CD14-positive monocyte (primary cell): Measurements from ENCODE around the gene RASSF7. TPM values are rescaled to one million over a fixed set of nuclear protein-coding genes. Genes with fewer than 3 reads are reported as not detected.
A peak's percentile ranks its signal among the peaks of the same experiment; 100 is the strongest.

Experiments
- DNase-seq, 3 donors: peaks; one replicate each; pipeline ENCODE4 v3.0.0-alpha.2; 2011 to 2022
- H2AFZ ChIP-seq: 2 replicates; pipeline ENCODE4 v1.6.0; 2012; ENCODE audit warnings: mild to moderate bottlenecking, low read depth, low read length, inconsistent platforms; ENCODE audit not compliant: insufficient read depth, poor library complexity, severe bottlenecking
- H3K27ac ChIP-seq, 2 donors: 1 replicate in 1 of 2; 2 replicates in 1 of 2; pipeline ENCODE4 v1.5.1; 2012 to 2013; ENCODE audit warnings: low read length in 2 of 2, control low read depth in 1 of 2, inconsistent platforms in 1 of 2, low read depth in 1 of 2, mild to moderate bottlenecking in 1 of 2
- H3K27me3 ChIP-seq, 2 donors: one replicate each; pipeline versions ENCODE4 v1.6.0 to v1.6.1; 2011 to 2013; ENCODE audit warnings: low read length in 2 of 2; ENCODE audit not compliant: control insufficient read depth in 2 of 2, insufficient read depth in 2 of 2
- H3K36me3 ChIP-seq, 2 donors: replicated peaks in 1 of 2; 1 replicate in 1 of 2; 2 replicates in 1 of 2; pipeline versions ENCODE4 v1.5.1 to v1.6.1; 2012 to 2013; ENCODE audit warnings: low read length in 2 of 2, control low read depth in 1 of 2, inconsistent platforms in 1 of 2, mild to moderate bottlenecking in 1 of 2; ENCODE audit not compliant: insufficient read depth in 2 of 2, control insufficient read depth in 1 of 2
- H3K4me1 ChIP-seq, 2 donors: 1 replicate in 1 of 2; 2 replicates in 1 of 2; pipeline versions ENCODE4 v1.5.1 to v1.6.1; 2012 to 2013; ENCODE audit warnings: low read length in 2 of 2, control low read depth in 1 of 2, inconsistent platforms in 1 of 2, mild to moderate bottlenecking in 1 of 2, moderate library complexity in 1 of 2; ENCODE audit not compliant: insufficient read depth in 2 of 2, control insufficient read depth in 1 of 2
- H3K4me2 ChIP-seq: replicated peaks from 2 replicates; pipeline ENCODE3; 2012; ENCODE audit warnings: low read length, moderate library complexity, mild to moderate bottlenecking; ENCODE audit not compliant: poor library complexity, severe bottlenecking; ENCODE audit errors: extremely low read depth
- H3K4me3 ChIP-seq, 3 experiments: fragments of 200-600 bp in 1 of 3; sonication (generic) in 1 of 3; replicated peaks in 1 of 3; 1 replicate in 2 of 3; 2 replicates in 1 of 3; pipeline ENCODE4 v1.5.1; 2011 to 2013; ENCODE audit warnings: low read length in 3 of 3, mild to moderate bottlenecking in 3 of 3, control low read depth in 2 of 3, low read depth in 2 of 3, inconsistent platforms in 1 of 3, moderate library complexity in 1 of 3
- H3K79me2 ChIP-seq: 2 replicates; pipeline ENCODE4 v1.6.0; 2012; ENCODE audit warnings: mild to moderate bottlenecking, control low read depth, inconsistent platforms, low read length, moderate library complexity; ENCODE audit not compliant: insufficient read depth
- H3K9ac ChIP-seq: 2 replicates; pipeline ENCODE4 v1.6.0; 2017; ENCODE audit warnings: low read length, mild to moderate bottlenecking; ENCODE audit not compliant: insufficient read depth, poor library complexity, severe bottlenecking
- H3K9me3 ChIP-seq, 2 donors: replicated peaks in 1 of 2; 1 replicate in 1 of 2; 2 replicates in 1 of 2; pipeline versions ENCODE4 v1.5.1 to v1.6.1; 2012 to 2013; ENCODE audit warnings: low read length in 2 of 2, control low read depth in 1 of 2; ENCODE audit not compliant: control insufficient read depth in 1 of 2, insufficient read depth in 1 of 2
- H4K20me1 ChIP-seq: 2 replicates; pipeline ENCODE4 v1.6.0; 2012; ENCODE audit warnings: mild to moderate bottlenecking, low read length, control low read depth, moderate library complexity; ENCODE audit not compliant: insufficient read depth
- H3K27ac Mint-ChIP-seq, 7 donors: one replicate each; pipeline ENCODE4 v1.8.0; 2020; ENCODE audit warnings: mild to moderate bottlenecking in 7 of 7, mixed read lengths in 7 of 7, moderate library complexity in 6 of 7, inconsistent platforms in 2 of 7
- H3K27me3 Mint-ChIP-seq, 3 donors: one replicate each; pipeline ENCODE4 v1.8.0; 2021 to 2022; ENCODE audit warnings: low read depth in 3 of 3, mild to moderate bottlenecking in 3 of 3, mixed read lengths in 3 of 3, moderate library complexity in 3 of 3, inconsistent platforms in 1 of 3
- H3K36me3 Mint-ChIP-seq, 2 donors: one replicate each; pipeline ENCODE4 v1.8.0; 2020; ENCODE audit warnings: mixed read lengths in 2 of 2, inconsistent platforms in 1 of 2, mild to moderate bottlenecking in 1 of 2
- H3K4me1 Mint-ChIP-seq: one replicate; pipeline ENCODE4 v1.8.0; 2020; ENCODE audit warnings: mild to moderate bottlenecking, mixed read lengths
- H3K4me3 Mint-ChIP-seq, 2 donors: one replicate each; pipeline ENCODE4 v1.8.0; 2020; ENCODE audit warnings: mild to moderate bottlenecking in 2 of 2, mixed read lengths in 2 of 2, moderate library complexity in 1 of 2
- H3K9me3 Mint-ChIP-seq, 7 donors: one replicate each; pipeline ENCODE4 v1.8.0; 2020 to 2022; ENCODE audit warnings: mixed read lengths in 7 of 7, mild to moderate bottlenecking in 6 of 7, moderate library complexity in 6 of 7, inconsistent platforms in 2 of 7
- WGBS: methylation state at CpG from one replicate; pipeline ENCODE4 v1.1.5; 2013; ENCODE audit warnings: missing lambda C conversion rate; ENCODE audit not compliant: insufficient coverage; 5-methylcytosine and 5-hydroxymethylcytosine counted together
- intact Hi-C, 2 donors: fragments of 100-400 bp; cut with micrococcal nuclease; formaldehyde crosslinking; loops; one replicate each; pipeline versions ENCODE4 v1.15.0 to v1.15.1; 2023
- polyA plus RNA-seq, 3 donors: library from polyadenylated mRNA; depleted of rRNA in 1 of 3; unstranded in 2 of 3; stranded (reverse) in 1 of 3; fragments of 300-500 nt in 2 of 3; fragments of >200 nt in 1 of 3; fragmentation: Illumina TruSeq in 2 of 3; gene quantifications; 1 replicate in 2 of 3; 2 replicates in 1 of 3; pipeline ENCODE4 v1.2.3, GENCODE V29; 2012 to 2021
- TF ChIP-seq, protein P1 (sequence below): fragments of 200-600 bp; IDR thresholded peaks from one replicate; pipeline ENCODE4 v1.8.0; 2022; ENCODE audit warnings: antibody characterized with exemption, mild to moderate bottlenecking

Gene RASSF7
- polyA plus RNA-seq, 3 donors = 10.0 to 26.5 (median 12.4) TPM

DNA sequence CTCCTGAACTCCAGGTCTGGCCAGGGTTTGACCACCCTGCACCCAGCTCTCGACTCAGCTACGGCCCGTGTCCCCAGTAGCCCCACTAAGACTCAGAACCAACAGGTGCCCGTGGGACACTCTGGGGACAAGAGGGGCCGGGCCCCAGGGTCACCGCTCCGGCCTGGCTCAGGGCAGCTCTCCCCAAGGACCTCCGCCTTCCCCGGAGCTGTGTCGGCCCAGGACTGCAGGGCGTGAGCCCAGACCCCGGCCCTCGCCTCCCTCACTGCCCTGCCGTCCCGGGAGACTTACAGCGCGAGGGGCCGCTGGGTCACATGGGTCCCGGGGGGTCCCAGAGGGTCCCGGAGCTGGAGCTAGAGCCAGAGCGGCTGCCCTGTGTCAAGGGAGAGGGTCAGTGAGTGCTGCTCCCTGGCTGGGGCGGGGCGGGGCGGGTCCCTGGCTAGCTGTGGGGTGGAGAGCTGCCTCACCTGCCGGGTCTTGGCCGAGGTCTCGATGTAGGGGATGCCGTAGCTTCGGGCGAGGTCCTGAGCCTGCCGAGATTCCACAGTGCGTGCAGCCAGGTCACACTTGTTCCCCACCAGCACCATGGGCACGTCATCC lies 27.7 kb upstream of the RASSF7 start:
- peaks cover 11% of the 10 kb centered on the region for H3K4me1 Mint-ChIP-seq
- no peak overlapping the region for H3K4me3 Mint-ChIP-seq
- Histone ChIP-seq H3K9me3 (no peaks in the 10 kb centered on the region), H3K36me3 (peaks cover 20 to 23% of the 10 kb centered on the region in 2 donors), H4K20me1 (peaks cover 26% of the 10 kb centered on the region), H3K4me3 (no peak overlapping the region), H3K4me1 (peaks cover 33 to 37% of the 10 kb centered on the region in 2 donors), H3K79me2 (peaks cover 12% of the 10 kb centered on the region), H3K9ac (no peak overlapping the region), H3K27me3 (peaks cover 0 to 17% of the 10 kb centered on the region in 2 donors), H2AFZ (no peak overlapping the region), H3K27ac (no peak overlapping the region), H3K4me2 (no peak overlapping the region)
- TF ChIP-seq, protein P1, sequence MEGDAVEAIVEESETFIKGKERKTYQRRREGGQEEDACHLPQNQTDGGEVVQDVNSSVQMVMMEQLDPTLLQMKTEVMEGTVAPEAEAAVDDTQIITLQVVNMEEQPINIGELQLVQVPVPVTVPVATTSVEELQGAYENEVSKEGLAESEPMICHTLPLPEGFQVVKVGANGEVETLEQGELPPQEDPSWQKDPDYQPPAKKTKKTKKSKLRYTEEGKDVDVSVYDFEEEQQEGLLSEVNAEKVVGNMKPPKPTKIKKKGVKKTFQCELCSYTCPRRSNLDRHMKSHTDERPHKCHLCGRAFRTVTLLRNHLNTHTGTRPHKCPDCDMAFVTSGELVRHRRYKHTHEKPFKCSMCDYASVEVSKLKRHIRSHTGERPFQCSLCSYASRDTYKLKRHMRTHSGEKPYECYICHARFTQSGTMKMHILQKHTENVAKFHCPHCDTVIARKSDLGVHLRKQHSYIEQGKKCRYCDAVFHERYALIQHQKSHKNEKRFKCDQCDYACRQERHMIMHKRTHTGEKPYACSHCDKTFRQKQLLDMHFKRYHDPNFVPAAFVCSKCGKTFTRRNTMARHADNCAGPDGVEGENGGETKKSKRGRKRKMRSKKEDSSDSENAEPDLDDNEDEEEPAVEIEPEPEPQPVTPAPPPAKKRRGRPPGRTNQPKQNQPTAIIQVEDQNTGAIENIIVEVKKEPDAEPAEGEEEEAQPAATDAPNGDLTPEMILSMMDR = no peak
- intact Hi-C loops = no loop called here
- peaks cover 15% of the 10 kb centered on the region in 2 donors for H3K36me3 Mint-ChIP-seq
- 98% methylated on average over 33 of the region's 33 CpGs for WGBS
- H3K27me3 Mint-ChIP-seq = peaks cover 4 to 21% (median 12%) of the 10 kb centered on the region in 3 donors
- DNase-seq = no peak
- H3K9me3 Mint-ChIP-seq = peaks cover 0 to 4% (median 0%) of the 10 kb centered on the region in 7 donors
- no peak overlapping the region for H3K27ac Mint-ChIP-seq

GRCh38 chr11:533586-534395 lies 27.0 kb upstream of the RASSF7 start:
- H3K9me3 Mint-ChIP-seq = peaks cover 0 to 4% (median 0%) of the 10 kb centered on the region in 7 donors
- H3K9me3 ChIP-seq = no peaks in the 10 kb centered on the region
- H3K27me3 ChIP-seq = peaks cover 0 to 24% of the 10 kb centered on the region in 2 donors
- TF ChIP-seq, protein P1 = no peak
- H3K4me1 Mint-ChIP-seq = peaks cover 11% of the 10 kb centered on the region
- peaks cover 26% of the 10 kb centered on the region for H4K20me1 ChIP-seq
- peak overlapping the region in 1 of 2 donors; percentile 12 for H3K4me3 Mint-ChIP-seq
- no peak overlapping the region for H3K9ac ChIP-seq
- H2AFZ ChIP-seq = no peak overlapping the region
- H3K27ac ChIP-seq = no peak overlapping the region
- peak overlapping the region in 1 of 3 experiments; percentile 84 for H3K4me3 ChIP-seq
- H3K4me1 ChIP-seq = peaks cover 33 to 37% of the 10 kb centered on the region in 2 donors
- H3K27me3 Mint-ChIP-seq = peaks cover 12 to 28% (median 17%) of the 10 kb centered on the region in 3 donors
- peak overlapping the region; percentile 93 for H3K4me2 ChIP-seq
- H3K79me2 ChIP-seq = peaks cover 12% of the 10 kb centered on the region
- no peak overlapping the region for H3K27ac Mint-ChIP-seq
- H3K36me3 ChIP-seq = peaks cover 20 to 23% of the 10 kb centered on the region in 2 donors
- no peak for DNase-seq
- WGBS = 96% methylated on average over 34 of the region's 37 CpGs
- peaks cover 15% of the 10 kb centered on the region in 2 donors for H3K36me3 Mint-ChIP-seq
- intact Hi-C loops = no loop called here
